ENCODE results near the gene BDKRB2.
A peak's percentile ranks its signal among the peaks of the same experiment; 100 is the strongest.

BDKRB2 gene

GRCh38 chr14:96176811-96177211 is 27.8 kb upstream of the BDKRB2 start:
- peak; percentile 89 for DNase-seq (ENCODE audit: low spot score)

- no peak for DNase-seq (ENCODE audit: low spot score)
These were observed 26.8 kb upstream of the BDKRB2 start for GRCh38 chr14:96177766-96178375.

- DNase-seq (ENCODE audit: low spot score): no peak
These were observed 25.9 kb upstream of the BDKRB2 start for GRCh38 chr14:96178461-96179321.

- DNase-seq (ENCODE audit: low spot score): no peak
These were observed 24.4 kb upstream of the BDKRB2 start for GRCh38 chr14:96180043-96180874.

GRCh38 chr14:96181186-96182056 is 23.2 kb upstream of the BDKRB2 start:
- DNase-seq (ENCODE audit: low spot score): no peak

- DNase-seq (ENCODE audit: low spot score): no peak
These were observed 22.1 kb upstream of the BDKRB2 start for GRCh38 chr14:96182546-96182945.

- peak; percentile 72 for DNase-seq (ENCODE audit: low spot score)
These were observed 19.9 kb upstream of the BDKRB2 start for GRCh38 chr14:96184737-96185136.

GRCh38 chr14:96187216-96188031 is 17.2 kb upstream of the BDKRB2 start:
- DNase-seq (ENCODE audit: low spot score): no peak

GRCh38 chr14:96189281-96189711 is 15.3 kb upstream of the BDKRB2 start:
- DNase-seq (ENCODE audit: low spot score): peak; percentile 69

- DNase-seq (ENCODE audit: low spot score): no peak
These were observed 13.3 kb upstream of the BDKRB2 start for GRCh38 chr14:96191353-96191752.

- DNase-seq (ENCODE audit: low spot score): no peak
These were observed 12.7 kb upstream of the BDKRB2 start for GRCh38 chr14:96191841-96192462.

GRCh38 chr14:96192975-96193805 is 11.4 kb upstream of the BDKRB2 start:
- no peak for DNase-seq (ENCODE audit: low spot score)

GRCh38 chr14:96194262-96194656 is 10.4 kb upstream of the BDKRB2 start:
- no peak for DNase-seq (ENCODE audit: low spot score)

GRCh38 chr14:96194657-96195431 is 9.8 kb upstream of the BDKRB2 start:
- DNase-seq (ENCODE audit: low spot score): no peak

- no peak for DNase-seq (ENCODE audit: low spot score)
These were observed 9.1 kb upstream of the BDKRB2 start for GRCh38 chr14:96195441-96196081.

GRCh38 chr14:96197163-96197852 is 7.3 kb upstream of the BDKRB2 start:
- DNase-seq (ENCODE audit: low spot score): no peak

- DNase-seq (ENCODE audit: low spot score): no peak
These were observed 6.7 kb upstream of the BDKRB2 start for GRCh38 chr14:96197969-96198368.
